Measurements from ENCODE around the gene PRLH. TPM values are rescaled to one million over a fixed set of nuclear protein-coding genes. Genes with fewer than 3 reads are reported as not detected.

The PRLH gene
- total RNA-seq, 1 experiment from 2014 or later: not detected

DNA sequence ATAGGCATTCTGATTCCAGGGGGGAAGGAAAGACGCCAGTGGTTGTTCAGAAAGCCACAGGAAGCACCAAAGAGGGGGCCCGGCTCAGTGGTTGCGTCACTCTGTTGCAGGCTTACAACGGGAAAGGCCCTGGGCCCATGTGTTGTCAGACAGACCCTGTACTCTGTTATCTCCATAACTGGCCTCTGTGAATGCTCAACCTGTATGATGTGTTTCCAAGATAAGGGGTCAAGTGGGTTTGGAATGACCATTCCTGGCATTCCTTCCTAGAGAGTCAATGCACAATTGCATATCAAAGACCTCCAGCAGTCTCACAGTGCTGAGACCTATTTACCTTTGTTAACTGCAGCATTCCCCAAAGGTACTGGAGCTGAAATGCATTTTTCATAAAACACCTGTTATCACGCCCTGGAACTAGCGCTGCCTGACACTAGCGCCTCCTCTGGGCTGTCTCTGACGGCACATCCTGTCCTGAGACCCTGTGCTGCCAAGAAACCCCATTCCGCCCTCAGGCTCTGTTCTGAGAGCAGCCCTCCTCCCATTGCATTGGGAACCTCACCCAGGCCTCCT is 47.9 kb downstream of the PRLH start (continued):
- TF ChIP-seq TP53 (CRISPR knock-in tag; IDR thresholded peaks at IDR 0.05) (no peak), ZNF138 (CRISPR knock-in tag; conservative IDR thresholded peaks at IDR 0.05) (no peak), ZNF121 (CRISPR knock-in tag; IDR thresholded peaks at IDR 0.05) (no peak), FOXJ3 (CRISPR knock-in tag; IDR thresholded peaks at IDR 0.05; ENCODE audit: borderline replicate concordance) (no peak), NFYB (CRISPR knock-in tag; conservative IDR thresholded peaks at IDR 0.05; ENCODE audit: low read depth) (no peak), ESRRA (CRISPR knock-in tag; IDR thresholded peaks at IDR 0.05; ENCODE audit: borderline replicate concordance) (no peak), ZBTB21 (CRISPR knock-in tag; IDR thresholded peaks at IDR 0.05; ENCODE audit: borderline replicate concordance) (no peak), ZNF232 (CRISPR knock-in tag; IDR thresholded peaks at IDR 0.05) (no peak), ZNF423 (CRISPR knock-in tag; IDR thresholded peaks at IDR 0.05) (no peak), EMX1 (CRISPR knock-in tag; IDR thresholded peaks at IDR 0.05) (0 out of 2 replicates have a peak, but pooled peaks have one; percentile 8), NR2C2 (CRISPR knock-in tag; IDR thresholded peaks at IDR 0.05) (no peak), CBFB (CRISPR knock-in tag; IDR thresholded peaks at IDR 0.05; ENCODE audit: low read depth) (no peak), ZNF416 (CRISPR knock-in tag; IDR thresholded peaks at IDR 0.05) (no peak), SOX15 (CRISPR knock-in tag; IDR thresholded peaks at IDR 0.05) (no peak), CREM (CRISPR knock-in tag; IDR thresholded peaks at IDR 0.05) (no peak), JUN (CRISPR knock-in tag; IDR thresholded peaks at IDR 0.05) (no peak)
- TF ChIP-seq, protein P1, sequence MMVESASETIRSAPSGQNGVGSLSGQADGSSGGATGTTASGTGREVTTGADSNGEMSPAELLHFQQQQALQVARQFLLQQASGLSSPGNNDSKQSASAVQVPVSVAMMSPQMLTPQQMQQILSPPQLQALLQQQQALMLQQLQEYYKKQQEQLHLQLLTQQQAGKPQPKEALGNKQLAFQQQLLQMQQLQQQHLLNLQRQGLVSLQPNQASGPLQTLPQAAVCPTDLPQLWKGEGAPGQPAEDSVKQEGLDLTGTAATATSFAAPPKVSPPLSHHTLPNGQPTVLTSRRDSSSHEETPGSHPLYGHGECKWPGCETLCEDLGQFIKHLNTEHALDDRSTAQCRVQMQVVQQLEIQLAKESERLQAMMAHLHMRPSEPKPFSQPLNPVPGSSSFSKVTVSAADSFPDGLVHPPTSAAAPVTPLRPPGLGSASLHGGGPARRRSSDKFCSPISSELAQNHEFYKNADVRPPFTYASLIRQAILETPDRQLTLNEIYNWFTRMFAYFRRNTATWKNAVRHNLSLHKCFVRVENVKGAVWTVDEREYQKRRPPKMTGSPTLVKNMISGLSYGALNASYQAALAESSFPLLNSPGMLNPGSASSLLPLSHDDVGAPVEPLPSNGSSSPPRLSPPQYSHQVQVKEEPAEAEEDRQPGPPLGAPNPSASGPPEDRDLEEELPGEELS (CRISPR knock-in tag; IDR thresholded peaks at IDR 0.05): peak; percentile 83; the same call in 1 of the 2 replicates
- TF ChIP-seq, protein P2, sequence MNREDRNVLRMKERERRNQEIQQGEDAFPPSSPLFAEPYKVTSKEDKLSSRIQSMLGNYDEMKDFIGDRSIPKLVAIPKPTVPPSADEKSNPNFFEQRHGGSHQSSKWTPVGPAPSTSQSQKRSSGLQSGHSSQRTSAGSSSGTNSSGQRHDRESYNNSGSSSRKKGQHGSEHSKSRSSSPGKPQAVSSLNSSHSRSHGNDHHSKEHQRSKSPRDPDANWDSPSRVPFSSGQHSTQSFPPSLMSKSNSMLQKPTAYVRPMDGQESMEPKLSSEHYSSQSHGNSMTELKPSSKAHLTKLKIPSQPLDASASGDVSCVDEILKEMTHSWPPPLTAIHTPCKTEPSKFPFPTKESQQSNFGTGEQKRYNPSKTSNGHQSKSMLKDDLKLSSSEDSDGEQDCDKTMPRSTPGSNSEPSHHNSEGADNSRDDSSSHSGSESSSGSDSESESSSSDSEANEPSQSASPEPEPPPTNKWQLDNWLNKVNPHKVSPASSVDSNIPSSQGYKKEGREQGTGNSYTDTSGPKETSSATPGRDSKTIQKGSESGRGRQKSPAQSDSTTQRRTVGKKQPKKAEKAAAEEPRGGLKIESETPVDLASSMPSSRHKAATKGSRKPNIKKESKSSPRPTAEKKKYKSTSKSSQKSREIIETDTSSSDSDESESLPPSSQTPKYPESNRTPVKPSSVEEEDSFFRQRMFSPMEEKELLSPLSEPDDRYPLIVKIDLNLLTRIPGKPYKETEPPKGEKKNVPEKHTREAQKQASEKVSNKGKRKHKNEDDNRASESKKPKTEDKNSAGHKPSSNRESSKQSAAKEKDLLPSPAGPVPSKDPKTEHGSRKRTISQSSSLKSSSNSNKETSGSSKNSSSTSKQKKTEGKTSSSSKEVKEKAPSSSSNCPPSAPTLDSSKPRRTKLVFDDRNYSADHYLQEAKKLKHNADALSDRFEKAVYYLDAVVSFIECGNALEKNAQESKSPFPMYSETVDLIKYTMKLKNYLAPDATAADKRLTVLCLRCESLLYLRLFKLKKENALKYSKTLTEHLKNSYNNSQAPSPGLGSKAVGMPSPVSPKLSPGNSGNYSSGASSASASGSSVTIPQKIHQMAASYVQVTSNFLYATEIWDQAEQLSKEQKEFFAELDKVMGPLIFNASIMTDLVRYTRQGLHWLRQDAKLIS (CRISPR knock-in tag; IDR thresholded peaks at IDR 0.05; ENCODE audit: borderline replicate concordance): no peak
- TF ChIP-seq, protein P3, sequence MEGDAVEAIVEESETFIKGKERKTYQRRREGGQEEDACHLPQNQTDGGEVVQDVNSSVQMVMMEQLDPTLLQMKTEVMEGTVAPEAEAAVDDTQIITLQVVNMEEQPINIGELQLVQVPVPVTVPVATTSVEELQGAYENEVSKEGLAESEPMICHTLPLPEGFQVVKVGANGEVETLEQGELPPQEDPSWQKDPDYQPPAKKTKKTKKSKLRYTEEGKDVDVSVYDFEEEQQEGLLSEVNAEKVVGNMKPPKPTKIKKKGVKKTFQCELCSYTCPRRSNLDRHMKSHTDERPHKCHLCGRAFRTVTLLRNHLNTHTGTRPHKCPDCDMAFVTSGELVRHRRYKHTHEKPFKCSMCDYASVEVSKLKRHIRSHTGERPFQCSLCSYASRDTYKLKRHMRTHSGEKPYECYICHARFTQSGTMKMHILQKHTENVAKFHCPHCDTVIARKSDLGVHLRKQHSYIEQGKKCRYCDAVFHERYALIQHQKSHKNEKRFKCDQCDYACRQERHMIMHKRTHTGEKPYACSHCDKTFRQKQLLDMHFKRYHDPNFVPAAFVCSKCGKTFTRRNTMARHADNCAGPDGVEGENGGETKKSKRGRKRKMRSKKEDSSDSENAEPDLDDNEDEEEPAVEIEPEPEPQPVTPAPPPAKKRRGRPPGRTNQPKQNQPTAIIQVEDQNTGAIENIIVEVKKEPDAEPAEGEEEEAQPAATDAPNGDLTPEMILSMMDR (IDR thresholded peaks at IDR 0.05): peak; percentile 36; the same call in 1 of the 2 replicates
- TF ChIP-seq, protein P4, sequence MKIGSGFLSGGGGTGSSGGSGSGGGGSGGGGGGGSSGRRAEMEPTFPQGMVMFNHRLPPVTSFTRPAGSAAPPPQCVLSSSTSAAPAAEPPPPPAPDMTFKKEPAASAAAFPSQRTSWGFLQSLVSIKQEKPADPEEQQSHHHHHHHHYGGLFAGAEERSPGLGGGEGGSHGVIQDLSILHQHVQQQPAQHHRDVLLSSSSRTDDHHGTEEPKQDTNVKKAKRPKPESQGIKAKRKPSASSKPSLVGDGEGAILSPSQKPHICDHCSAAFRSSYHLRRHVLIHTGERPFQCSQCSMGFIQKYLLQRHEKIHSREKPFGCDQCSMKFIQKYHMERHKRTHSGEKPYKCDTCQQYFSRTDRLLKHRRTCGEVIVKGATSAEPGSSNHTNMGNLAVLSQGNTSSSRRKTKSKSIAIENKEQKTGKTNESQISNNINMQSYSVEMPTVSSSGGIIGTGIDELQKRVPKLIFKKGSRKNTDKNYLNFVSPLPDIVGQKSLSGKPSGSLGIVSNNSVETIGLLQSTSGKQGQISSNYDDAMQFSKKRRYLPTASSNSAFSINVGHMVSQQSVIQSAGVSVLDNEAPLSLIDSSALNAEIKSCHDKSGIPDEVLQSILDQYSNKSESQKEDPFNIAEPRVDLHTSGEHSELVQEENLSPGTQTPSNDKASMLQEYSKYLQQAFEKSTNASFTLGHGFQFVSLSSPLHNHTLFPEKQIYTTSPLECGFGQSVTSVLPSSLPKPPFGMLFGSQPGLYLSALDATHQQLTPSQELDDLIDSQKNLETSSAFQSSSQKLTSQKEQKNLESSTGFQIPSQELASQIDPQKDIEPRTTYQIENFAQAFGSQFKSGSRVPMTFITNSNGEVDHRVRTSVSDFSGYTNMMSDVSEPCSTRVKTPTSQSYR (CRISPR knock-in tag; IDR thresholded peaks at IDR 0.05): no peak
- TF ChIP-seq, protein P5, sequence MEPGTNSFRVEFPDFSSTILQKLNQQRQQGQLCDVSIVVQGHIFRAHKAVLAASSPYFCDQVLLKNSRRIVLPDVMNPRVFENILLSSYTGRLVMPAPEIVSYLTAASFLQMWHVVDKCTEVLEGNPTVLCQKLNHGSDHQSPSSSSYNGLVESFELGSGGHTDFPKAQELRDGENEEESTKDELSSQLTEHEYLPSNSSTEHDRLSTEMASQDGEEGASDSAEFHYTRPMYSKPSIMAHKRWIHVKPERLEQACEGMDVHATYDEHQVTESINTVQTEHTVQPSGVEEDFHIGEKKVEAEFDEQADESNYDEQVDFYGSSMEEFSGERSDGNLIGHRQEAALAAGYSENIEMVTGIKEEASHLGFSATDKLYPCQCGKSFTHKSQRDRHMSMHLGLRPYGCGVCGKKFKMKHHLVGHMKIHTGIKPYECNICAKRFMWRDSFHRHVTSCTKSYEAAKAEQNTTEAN (CRISPR knock-in tag; IDR thresholded peaks at IDR 0.05): no peak
- TF ChIP-seq, protein P6, sequence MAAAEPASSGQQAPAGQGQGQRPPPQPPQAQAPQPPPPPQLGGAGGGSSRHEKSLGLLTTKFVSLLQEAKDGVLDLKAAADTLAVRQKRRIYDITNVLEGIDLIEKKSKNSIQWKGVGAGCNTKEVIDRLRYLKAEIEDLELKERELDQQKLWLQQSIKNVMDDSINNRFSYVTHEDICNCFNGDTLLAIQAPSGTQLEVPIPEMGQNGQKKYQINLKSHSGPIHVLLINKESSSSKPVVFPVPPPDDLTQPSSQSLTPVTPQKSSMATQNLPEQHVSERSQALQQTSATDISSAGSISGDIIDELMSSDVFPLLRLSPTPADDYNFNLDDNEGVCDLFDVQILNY (CRISPR knock-in tag; IDR thresholded peaks at IDR 0.05): no peak
- TF ChIP-seq, protein P7, sequence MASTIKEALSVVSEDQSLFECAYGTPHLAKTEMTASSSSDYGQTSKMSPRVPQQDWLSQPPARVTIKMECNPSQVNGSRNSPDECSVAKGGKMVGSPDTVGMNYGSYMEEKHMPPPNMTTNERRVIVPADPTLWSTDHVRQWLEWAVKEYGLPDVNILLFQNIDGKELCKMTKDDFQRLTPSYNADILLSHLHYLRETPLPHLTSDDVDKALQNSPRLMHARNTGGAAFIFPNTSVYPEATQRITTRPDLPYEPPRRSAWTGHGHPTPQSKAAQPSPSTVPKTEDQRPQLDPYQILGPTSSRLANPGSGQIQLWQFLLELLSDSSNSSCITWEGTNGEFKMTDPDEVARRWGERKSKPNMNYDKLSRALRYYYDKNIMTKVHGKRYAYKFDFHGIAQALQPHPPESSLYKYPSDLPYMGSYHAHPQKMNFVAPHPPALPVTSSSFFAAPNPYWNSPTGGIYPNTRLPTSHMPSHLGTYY (CRISPR knock-in tag; IDR thresholded peaks at IDR 0.05): no peak
- TF ChIP-seq, protein P8, sequence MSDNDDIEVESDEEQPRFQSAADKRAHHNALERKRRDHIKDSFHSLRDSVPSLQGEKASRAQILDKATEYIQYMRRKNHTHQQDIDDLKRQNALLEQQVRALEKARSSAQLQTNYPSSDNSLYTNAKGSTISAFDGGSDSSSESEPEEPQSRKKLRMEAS (CRISPR knock-in tag; IDR thresholded peaks at IDR 0.05): no peak; the same call in 1 of the 2 replicates
